Bronchial epithelial cell (primary cell): ENCODE results near the gene HDGF. TPM values are rescaled to one million over a fixed set of nuclear protein-coding genes. Genes with fewer than 3 reads are reported as not detected.

Experiments used
- DNase-seq: peaks from one replicate; pipeline ENCODE4 v3.0.0-alpha.2; 2010; ENCODE audit warnings: low read depth
- FAIRE-seq: peaks from 2 replicates; lab custom pipeline; 2011; peaks lifted over from hg19 to GRCh38; lab: Jason Lieb, UNC
- H3K27me3 ChIP-seq: 2 replicates; pipeline ENCODE4 v1.5.1; 2011; ENCODE audit warnings: low read length; ENCODE audit not compliant: control insufficient read depth, insufficient read depth
- H3K36me3 ChIP-seq: 2 replicates; pipeline ENCODE4 v1.5.1; 2011; ENCODE audit warnings: low read length; ENCODE audit not compliant: control insufficient read depth, insufficient read depth
- H3K4me3 ChIP-seq: 2 replicates; pipeline ENCODE4 v1.5.1; 2011; ENCODE audit warnings: mild to moderate bottlenecking, low read depth, low read length, control low read depth
- CTCF ChIP-seq: IDR thresholded peaks from 2 replicates; pipeline ENCODE4 v1.5.1; 2011; ENCODE audit warnings: mild to moderate bottlenecking, moderate library complexity, low read length, control low read depth, inconsistent platforms; ENCODE audit not compliant: insufficient read depth, severe bottlenecking
- total RNA-seq: library from RNA; depleted of rRNA; stranded (reverse); fragments of >200 nt; gene quantifications from 2 replicates; pipeline ENCODE4 v1.2.1, GENCODE V29; 2014

Gene HDGF
- total RNA-seq, 1 donor from 2014 or later: 163 TPM

GRCh38 chr1:156721131-156721530, 30.3 kb downstream of the HDGF start:
- no peak for TF ChIP-seq CTCF
- no peak overlapping the region for H3K4me3 ChIP-seq
- DNase-seq (no peak), FAIRE-seq (no peak)
- H3K36me3 ChIP-seq: peaks cover 18% of the 10 kb centered on the region
- no peaks in the 10 kb centered on the region for H3K27me3 ChIP-seq

DNA sequence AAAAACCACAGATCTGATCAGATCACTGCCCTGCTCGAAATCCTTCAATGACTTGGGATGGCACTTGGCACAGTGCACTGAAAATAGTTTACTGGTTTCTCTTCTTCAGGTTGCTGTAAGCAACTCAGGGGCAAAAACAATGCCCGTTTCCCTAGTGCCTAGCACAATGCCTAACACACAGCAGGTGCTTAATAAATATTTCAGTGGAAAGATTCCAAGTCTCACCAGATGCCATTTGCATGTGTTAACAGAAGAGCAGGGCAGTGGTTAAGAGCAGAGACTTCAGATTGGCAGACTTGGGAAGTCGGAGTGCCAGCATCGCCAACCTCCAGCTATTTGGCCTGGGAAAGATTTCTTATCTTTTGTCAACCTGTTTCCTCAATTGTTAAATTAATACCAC, 34.1 kb downstream of the HDGF start:
- Histone ChIP-seq H3K27me3 (no peaks in the 10 kb centered on the region), H3K36me3 (peaks cover 5% of the 10 kb centered on the region), H3K4me3 (no peak overlapping the region)
- DNase-seq (no peak), FAIRE-seq (no peak)
- TF ChIP-seq CTCF: no peak

DNA sequence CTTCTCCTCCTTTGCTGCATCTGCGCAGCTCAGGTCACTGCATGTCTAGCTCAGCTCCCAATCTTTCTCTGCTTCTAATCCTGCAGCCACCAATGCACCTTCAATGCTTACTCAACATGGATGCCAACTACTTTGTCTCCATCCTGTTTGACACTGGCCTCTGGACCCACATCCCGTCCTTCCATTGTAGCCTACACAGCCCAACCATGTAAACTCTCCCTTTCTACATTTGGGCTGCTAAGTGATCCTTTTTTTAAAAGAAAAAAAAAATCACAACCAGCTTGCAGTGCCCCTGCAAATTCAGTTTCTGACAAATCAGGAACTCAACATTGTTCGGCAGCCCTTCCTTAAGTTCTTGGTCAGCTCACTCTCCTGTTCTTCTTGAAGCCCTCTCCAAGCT, 36.6 kb downstream of the HDGF start:
- DNase-seq: no peak
- TF ChIP-seq CTCF: no peak
- no peak overlapping the region for H3K4me3 ChIP-seq
- no peak for FAIRE-seq
- no peaks in the 10 kb centered on the region for H3K27me3 ChIP-seq
- H3K36me3 ChIP-seq: no peaks in the 10 kb centered on the region

DNA sequence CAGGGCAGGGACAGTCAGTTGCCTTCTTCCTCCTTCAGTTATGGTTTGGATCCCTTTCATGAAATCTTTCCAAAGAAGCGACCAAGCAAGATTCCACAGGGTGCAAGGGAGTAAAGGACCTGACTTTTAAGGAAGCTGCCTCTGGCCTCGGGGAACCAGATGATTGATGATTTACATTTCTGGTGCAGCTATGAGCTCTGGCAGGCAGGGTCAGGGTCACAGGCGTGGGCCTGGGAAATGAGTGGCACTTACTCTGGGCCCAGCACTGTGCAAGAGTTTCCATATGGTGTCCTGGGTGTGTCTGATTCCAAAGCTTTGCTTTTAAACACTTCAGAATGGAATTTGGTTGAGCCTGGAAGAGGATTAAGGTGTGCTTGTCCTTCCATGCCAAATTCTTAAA, 38.8 kb downstream of the HDGF start:
- no peak for TF ChIP-seq CTCF
- no peak for FAIRE-seq

DNA sequence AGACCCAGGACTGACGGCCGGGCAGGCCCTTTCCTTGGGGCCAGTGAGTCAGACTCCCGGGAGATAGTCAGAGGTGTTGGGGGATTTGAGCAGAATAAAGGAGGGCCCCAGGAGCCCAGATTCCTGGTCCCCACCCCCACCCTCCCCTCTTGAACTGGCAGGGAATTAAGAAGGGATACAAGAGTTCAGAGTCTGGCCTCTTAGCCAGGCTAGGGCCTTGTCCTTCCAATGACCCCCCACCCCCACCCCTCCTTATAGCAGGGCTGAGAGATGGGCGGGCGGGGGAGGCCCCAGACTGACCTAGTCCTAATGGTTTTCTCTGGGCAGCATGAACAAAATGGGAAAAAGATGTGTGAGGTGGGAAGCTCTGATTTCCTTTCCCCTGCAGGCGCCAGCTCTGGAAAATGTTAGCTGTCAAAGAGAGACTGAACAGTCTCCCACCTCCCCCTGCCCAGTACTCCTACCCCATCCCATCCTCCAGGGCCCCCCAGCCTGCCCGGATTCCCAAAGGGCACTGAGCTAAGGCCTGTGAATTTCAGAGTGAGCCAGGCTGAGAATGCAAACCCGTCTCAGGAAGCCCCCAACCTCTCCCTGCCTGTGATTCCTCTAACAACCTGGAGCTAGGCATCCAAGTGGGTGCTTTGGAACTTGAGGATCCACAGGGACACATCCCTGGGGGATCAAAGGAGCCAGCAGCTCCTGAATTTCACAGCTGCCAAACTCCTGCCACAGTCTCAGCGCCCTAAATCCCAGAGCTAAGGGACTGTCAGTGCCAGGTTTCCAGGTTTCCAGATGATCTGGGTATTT, 40.3 kb downstream of the HDGF start:
- no peak for FAIRE-seq
- no peak overlapping the region for H3K4me3 ChIP-seq
- DNase-seq: no peak
- H3K36me3 ChIP-seq: no peaks in the 10 kb centered on the region
- TF ChIP-seq CTCF: no peak
- H3K27me3 ChIP-seq: no peaks in the 10 kb centered on the region

More for the DNA sequence above, 38.8 kb downstream of the HDGF start:
- no peak for DNase-seq
- H3K36me3 ChIP-seq: no peaks in the 10 kb centered on the region
- H3K27me3 ChIP-seq: no peaks in the 10 kb centered on the region
- no peak overlapping the region for H3K4me3 ChIP-seq
